Measurements from ENCODE around the gene PLCL1. TPM values are rescaled to one million over a fixed set of nuclear protein-coding genes. Genes with fewer than 3 reads are reported as not detected.

Gene PLCL1
- total and polyA plus RNA-seq, 12 donors, result 17.3 to 131 (median 102) TPM

- no peak for ATAC-seq
- no peak for TF ChIP-seq CTCF (IDR thresholded peaks at IDR 0.05)
- Histone ChIP-seq H3K4me3 (no peak overlapping the region), H3K27me3 (no peaks in the 10 kb centered on the region), H3K27ac (peak overlapping the region; percentile 29 to 80 (median 65)), H3K9me3 (no peaks in the 10 kb centered on the region), H3K36me3 (no peaks in the 10 kb centered on the region), H3K4me1 (peaks cover 0 to 56% (median 17%) of the 10 kb centered on the region in 9 donors)
- intact Hi-C loops (cut with DNase I), result loop anchor here in 1 of 10 donors (10.0 kb wide), 1 partner anchor 79 kb away; the partner anchor contains the start of gene PLCL1
- no peak for DNase-seq
- WGBS, 2 donors, result 56 to 60% methylated on average over 3 of the region's 3 CpGs
Measured at GRCh38 chr2:197884252-197884651, 79.9 kb downstream of the PLCL1 start.

- no peak overlapping the region for H3K4me3 ChIP-seq
- intact Hi-C loops (cut with DNase I), result loop anchor here in 2 of 10 donors (5.0 to 10.0 kb wide), 2 partner anchors 73 to 80 kb away; partner anchors contain the start of gene PLCL1 (in 1 of the 2)
- no peaks in the 10 kb centered on the region for H3K36me3 ChIP-seq
- 97 to 98% methylated on average over 3 of the region's 3 CpGs for WGBS, 2 donors
- no peaks in the 10 kb centered on the region for H3K27me3 ChIP-seq
- no peaks in the 10 kb centered on the region for H3K9me3 ChIP-seq
- DNase-seq, result no peak
- TF ChIP-seq CTCF (IDR thresholded peaks at IDR 0.05), result no peak
- ATAC-seq, result no peak
- peaks cover 0 to 56% (median 17%) of the 10 kb centered on the region in 9 donors for H3K4me1 ChIP-seq
- peak overlapping the region in 2 of 10 donors; percentile 1 to 42 for H3K27ac ChIP-seq
Measured at GRCh38 chr2:197885126-197885525, 80.7 kb downstream of the PLCL1 start.

GRCh38 chr2:197885587-197885986 is 81.2 kb downstream of the PLCL1 start:
- 80 to 83% methylated on average over 4 of the region's 4 CpGs for whole genome bisulfite sequencing, 2 donors
- ATAC-seq, result no peak

GRCh38 chr2:197888321-197888720 is 83.9 kb downstream of the PLCL1 start:
- no peak for TF ChIP-seq CTCF (IDR thresholded peaks at IDR 0.05)

More at GRCh38 chr2:197885587-197885986, 81.2 kb downstream of the PLCL1 start:
- H3K27me3 ChIP-seq, result no peaks in the 10 kb centered on the region
- H3K9me3 ChIP-seq, result no peaks in the 10 kb centered on the region
- H3K4me1 ChIP-seq, result peaks cover 0 to 57% (median 17%) of the 10 kb centered on the region in 9 donors
- DNase-seq, result no peak
- no peak overlapping the region for H3K27ac ChIP-seq
- no peak for TF ChIP-seq CTCF (IDR thresholded peaks at IDR 0.05)
- no peaks in the 10 kb centered on the region for H3K36me3 ChIP-seq
- no peak overlapping the region for H3K4me3 ChIP-seq
- intact Hi-C loops (cut with DNase I), result loop anchor here in 2 of 10 donors (5.0 to 10.0 kb wide), 2 partner anchors 73 to 81 kb away; partner anchors contain the start of gene PLCL1 (in 1 of the 2)

More at GRCh38 chr2:197888321-197888720, 83.9 kb downstream of the PLCL1 start:
- no peak for DNase-seq
- peak overlapping the region in 1 of 10 donors; percentile 60 for H3K27ac ChIP-seq
- no peaks in the 10 kb centered on the region for H3K36me3 ChIP-seq
- no peaks in the 10 kb centered on the region for H3K9me3 ChIP-seq
- H3K4me1 ChIP-seq, result peaks cover 0 to 66% (median 33%) of the 10 kb centered on the region in 9 donors
- no peak overlapping the region for H3K4me3 ChIP-seq
- H3K27me3 ChIP-seq, result no peaks in the 10 kb centered on the region
- intact Hi-C loops (cut with DNase I), result loop anchor here in 2 of 10 donors (5.0 to 10.0 kb wide), 2 partner anchors 76 to 84 kb away; partner anchors contain the start of gene PLCL1 (in 1 of the 2)
- WGBS, 2 donors, result 91% methylated on average over 1 of the region's 1 CpG
- no peak for ATAC-seq
